ENCODE measurements around the gene C20orf173.
"Not testable (repeated sequence)": the region's sequence is repeated elsewhere in the genome, so short reads cannot be mapped to it uniquely, and the experiment has no call there.

Gene C20orf173

DNA sequence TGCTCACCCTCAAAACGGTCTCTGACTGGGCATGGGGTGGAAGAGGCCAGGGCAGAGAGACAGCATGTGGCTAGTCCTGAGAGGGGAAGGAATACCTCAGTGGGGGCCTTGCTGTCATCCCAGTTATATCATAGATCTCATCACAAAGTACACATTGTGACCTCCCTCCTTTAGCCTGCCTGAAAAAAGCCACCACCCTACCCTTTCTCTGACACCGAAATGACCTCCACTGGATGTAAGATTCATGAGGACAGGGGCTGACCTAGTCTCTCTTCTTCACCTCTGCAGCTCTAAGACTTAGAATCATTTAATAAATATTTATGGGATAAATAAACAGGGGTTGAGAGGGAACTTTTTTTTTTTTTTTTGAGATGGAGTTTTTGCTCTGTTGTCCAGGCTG lies at the start of gene C20orf173:
Gene C20orf173 (minus strand): TSS at position 101 of the 400 bp plus-strand sequence. CDS start 279 bp downstream, outside the sequence.
- no peak for DNase-seq

DNA sequence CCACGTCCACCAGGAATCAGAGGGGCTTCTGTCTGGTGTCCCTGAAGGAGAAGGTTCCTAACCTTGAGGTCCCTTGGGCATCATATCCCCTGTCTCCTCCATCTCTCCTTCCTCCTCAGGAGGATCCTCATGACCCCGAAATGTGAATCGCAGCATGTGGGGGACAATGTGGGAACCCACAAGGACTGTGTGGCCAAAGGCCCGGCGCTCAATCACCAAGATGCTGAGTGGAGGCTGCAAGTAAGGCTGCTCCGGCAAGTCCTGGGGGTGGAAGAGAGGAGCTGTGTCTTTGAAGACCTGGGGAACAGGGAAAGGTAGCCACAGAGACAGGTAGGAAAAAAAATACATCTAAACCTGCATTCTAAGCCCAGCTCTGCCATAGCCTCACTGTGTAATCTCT lies 49.7 kb upstream of the C20orf173 start:
- no peak for DNase-seq

DNA sequence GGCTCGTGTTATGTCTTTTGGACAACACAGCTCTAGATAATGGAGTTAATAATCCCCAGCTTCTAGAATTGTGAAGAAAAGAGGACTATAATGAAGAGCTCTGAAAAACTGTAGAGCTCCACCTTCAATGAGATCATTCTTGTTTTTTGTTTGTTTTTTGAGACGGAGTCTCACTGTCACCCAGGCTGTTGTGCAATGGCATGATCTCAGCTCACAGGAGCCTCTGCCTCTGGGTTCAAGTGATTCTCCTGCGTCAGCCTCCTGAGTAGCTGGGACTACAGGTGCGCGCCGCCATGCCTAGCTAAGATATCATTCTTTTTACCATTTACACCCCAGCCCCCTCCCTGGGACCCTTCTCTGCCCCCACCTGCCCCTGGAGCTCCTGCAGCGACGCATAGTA lies 49.0 kb upstream of the C20orf173 start:
- no peak for DNase-seq

DNA sequence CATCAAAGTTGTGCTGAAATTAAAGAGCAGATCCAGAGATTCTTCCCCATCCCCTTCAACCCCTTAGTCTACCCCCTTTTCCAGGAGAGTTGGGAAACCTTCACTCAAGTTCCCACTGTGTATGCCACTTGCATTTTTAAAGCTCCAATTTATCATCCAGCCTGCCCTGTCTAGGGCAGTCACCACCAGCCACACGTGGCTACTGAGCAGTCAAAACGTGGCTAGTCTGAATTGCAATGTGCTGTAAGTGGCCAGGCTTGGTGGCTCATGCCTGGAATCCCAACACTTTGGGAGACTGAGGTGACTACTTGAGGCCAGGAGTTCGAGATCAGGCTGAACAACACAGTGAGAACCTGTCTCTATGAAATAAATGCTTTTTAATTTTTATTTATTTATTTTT lies 47.4 kb upstream of the C20orf173 start:
- DNase-seq, result no peak

GRCh38 chr20:35575958-35576357 lies 46.5 kb upstream of the C20orf173 start:
- no peak for DNase-seq

- DNase-seq, result no peak
Measured at GRCh38 chr20:35572838-35573237, 43.4 kb upstream of the C20orf173 start.

- no peak for DNase-seq
Measured at GRCh38 chr20:35571555-35571954, 42.1 kb upstream of the C20orf173 start.

DNA sequence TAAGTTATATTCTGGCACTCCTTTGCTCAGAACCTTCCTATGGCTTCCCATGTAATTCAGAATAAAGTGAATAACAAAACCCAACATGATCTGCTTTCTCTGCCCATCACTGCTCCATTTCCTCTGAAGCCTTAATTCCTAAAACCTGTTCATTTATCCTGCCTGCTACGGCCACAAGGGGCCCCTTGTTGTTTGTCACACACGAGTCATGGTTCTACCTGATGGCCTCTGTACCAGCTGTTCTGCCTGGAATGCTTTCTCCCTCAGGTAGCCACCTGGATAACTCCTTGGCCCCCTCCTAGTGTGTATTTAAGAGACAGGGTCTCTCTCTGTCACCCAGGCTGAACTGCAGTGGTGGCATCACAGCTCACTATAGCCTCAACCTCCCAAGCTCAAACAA lies 39.2 kb upstream of the C20orf173 start:
- DNase-seq, result no peak

- no peak for DNase-seq
Measured at GRCh38 chr20:35564905-35565304, 35.5 kb upstream of the C20orf173 start.

- DNase-seq, result no peak
Measured at GRCh38 chr20:35563834-35564233, 34.4 kb upstream of the C20orf173 start.

- no peak for DNase-seq
Measured at GRCh38 chr20:35562541-35563110, 33.2 kb upstream of the C20orf173 start.

DNA sequence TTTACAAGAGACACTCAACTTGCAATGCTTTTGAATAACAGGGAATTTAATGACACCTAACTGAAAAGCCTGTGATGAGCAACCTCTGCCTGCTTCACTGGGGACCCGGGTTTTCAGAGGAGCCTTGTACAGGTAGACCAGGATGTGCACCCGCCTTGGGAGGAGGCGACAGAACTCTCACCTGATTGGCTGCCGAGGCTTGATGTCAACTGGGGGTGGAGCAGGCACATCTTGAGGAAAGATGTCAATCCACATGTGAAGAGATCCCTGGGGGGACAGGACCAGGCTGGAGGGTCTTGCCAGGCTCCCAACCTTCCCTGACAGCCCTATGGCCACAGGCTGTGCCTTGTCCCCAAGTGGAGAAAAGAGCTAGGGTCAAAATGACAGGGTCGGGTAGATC lies 32.2 kb upstream of the C20orf173 start:
- no peak for DNase-seq

GRCh38 chr20:35561268-35561667 lies 31.8 kb upstream of the C20orf173 start:
- peak in 2 of 6 experiments; percentile 14 to 30 for DNase-seq

GRCh38 chr20:35560541-35560940 lies 31.1 kb upstream of the C20orf173 start:
- no peak for DNase-seq

- DNase-seq, result no peak
Measured at GRCh38 chr20:35560105-35560511, 30.7 kb upstream of the C20orf173 start.

DNA sequence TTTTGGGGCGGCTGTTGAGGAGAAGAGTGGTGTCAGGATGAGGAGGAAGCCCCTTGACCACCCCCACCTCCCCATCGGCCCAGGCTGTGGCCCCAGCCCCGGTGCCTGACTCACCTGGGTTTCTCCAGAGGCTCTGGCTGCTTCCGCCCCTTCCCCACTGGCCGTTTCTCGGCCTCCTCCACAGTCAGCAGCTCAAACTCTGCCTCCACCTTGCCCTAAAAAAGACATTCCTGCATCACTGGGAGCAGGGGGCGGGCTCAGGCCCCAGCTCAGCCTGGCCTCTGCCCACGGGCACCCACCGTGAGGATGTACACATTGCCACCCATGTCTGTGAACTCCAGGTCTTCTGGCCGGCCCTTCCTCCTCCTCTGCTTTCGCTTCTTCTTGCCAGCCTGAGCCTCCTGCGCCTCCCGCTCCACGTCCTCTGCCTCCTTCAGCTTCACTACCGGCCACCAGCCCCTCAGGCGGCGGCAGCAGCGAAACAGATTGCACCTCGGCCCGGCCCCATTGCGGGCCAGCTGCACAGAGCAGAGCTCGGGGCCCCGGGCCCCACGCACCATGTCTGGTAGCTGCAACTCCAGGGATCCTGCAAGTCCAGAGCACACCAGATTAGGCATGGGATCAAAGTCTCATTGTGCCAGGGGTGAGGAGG lies 29.7 kb upstream of the C20orf173 start:
- DNase-seq, result no peak

DNA sequence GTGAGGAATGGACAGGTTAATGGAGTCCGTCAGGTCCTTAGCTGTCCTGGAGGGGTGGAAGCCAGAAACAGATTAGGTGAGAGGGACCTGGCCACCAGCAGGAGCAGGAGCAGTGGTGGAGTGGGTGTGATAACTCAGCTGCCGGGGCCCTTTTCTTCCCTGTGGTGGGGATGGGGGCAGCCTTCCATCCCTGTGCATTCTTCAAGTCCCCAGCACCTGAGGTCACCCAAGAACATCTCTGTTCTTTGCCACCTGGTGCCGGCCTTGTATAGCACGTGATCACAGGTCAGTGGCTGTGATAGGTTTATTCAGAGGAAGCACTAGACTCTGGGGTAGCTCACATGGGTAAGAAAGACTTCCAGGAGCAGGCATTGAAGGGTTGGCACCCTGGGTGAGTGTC lies 29.0 kb upstream of the C20orf173 start:
- DNase-seq, result no peak

- no peak for DNase-seq
Measured at GRCh38 chr20:35556871-35557270, 27.4 kb upstream of the C20orf173 start.

DNA sequence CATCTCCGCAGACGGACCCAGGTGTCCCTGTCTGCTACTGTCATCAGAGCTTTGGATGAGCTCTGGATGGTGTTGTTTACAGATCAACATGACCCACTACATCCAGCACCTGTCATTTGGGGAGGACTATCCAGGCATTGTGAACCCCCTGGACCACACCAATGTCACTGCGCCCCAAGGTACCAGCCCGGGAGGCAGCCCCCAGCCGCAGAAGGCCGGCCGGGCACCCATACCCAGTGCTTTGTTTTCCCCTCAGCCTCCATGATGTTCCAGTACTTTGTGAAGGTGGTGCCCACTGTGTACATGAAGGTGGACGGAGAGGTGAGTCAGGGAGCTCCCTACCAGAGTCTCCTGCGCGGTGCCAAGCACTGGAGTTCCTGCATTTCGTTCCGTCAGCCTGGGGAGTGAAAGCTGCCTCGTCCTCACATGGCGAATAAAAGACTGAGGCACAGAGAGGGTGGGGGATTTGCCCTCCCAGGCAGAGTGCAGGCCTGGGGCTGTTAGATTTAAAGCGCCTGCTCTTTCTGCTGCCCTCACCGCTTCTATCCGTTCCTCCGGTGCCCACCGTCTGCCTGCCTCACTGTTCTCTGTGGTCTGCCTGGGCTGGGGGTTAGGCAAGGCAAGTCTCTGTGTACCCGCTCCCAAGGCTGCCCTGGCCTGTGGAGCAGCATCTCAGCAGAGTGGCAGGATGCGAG lies 26.6 kb upstream of the C20orf173 start:
- DNase-seq, result no peak

DNA sequence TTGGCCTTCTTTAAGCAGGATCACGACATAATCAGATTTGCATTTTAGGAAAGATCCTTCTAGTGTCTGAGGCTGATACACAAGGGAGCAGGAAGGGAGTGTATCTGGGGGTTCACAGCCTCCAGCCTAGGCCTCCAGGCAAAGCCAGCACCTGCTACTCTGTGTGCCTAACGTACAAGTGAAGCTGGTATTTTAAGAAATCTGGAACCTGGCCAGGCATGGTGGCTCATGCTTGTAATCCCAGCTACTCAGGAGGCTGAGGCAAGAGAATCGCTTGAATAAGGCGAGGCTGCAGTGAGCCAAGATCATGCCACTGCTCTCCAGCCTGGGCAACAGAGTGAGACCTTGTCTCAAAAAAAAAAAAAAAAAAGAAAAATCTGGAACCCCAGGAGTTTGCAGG lies 26.0 kb upstream of the C20orf173 start:
- not testable (repeated sequence) for DNase-seq

GRCh38 chr20:35552914-35553313 lies 23.5 kb upstream of the C20orf173 start:
- no peak for DNase-seq

DNA sequence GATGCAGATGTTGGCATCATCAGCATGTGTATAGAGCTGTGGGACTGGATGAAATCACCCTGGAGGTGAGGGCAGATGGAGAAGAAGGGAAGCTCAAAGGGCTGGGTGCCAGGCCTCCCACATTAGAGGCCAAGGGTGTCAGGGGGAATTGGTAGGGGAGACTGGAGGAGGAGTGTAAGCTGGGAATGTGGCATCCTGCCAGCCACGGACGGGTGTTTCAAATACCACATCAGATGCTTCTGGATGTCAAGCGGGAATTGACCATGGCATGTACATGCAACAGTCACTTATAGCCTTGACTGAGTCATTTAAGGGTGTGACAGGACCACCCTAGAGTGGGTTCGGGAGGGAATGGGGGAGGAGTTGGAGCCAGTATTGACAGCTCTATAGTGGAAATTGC lies 22.1 kb upstream of the C20orf173 start:
- no peak for DNase-seq

DNA sequence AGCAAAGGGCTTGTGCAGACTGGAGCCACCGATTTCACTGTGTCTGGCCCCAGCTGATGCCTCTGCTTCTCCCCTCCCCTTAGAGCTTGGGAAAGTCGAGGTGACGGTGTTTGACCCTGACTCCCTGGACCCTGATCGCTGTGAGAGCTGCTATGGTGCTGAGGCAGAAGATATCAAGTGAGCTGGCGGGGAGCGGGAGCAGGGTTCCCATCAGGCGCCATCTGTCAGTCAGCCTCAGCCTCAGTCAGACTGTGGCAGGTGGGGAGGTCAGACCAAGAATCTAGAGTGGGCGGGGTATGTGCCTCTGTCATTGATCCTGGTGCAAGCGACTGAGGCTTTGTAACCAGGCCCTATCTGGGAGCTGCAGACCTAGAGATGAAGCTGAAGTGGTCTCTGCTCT lies 17.9 kb upstream of the C20orf173 start:
- DNase-seq, result no peak

- no peak for DNase-seq
Measured at GRCh38 chr20:35546127-35546526, 16.7 kb upstream of the C20orf173 start.

Measured in stimulated activated naive CD4-positive, alpha-beta T cell (primary cell).